GM23248 (cell line): Measurements from ENCODE around the gene IFT52. TPM values are rescaled to one million over a fixed set of nuclear protein-coding genes. Genes with fewer than 3 reads are reported as not detected.
A peak's percentile ranks its signal among the peaks of the same experiment; 100 is the strongest.

Source experiments
- DNase-seq: peaks from one replicate; pipeline ENCODE4 v3.0.0-alpha.2; 2015
- H2AFZ ChIP-seq: fragments of 200-600 bp; sonication (generic); 2 replicates; pipeline ENCODE4 v1.6.1; 2016; ENCODE audit warnings: antibody characterized with exemption
- H3F3A ChIP-seq: fragments of 200-600 bp; sonication (generic); 2 replicates; pipeline ENCODE4 v1.6.1; 2016; ENCODE audit warnings: mild to moderate bottlenecking, antibody characterized with exemption, mixed run types; ENCODE audit not compliant: insufficient read depth
- H3K27ac ChIP-seq: fragments of 200-600 bp; sonication (generic); 2 replicates; pipeline ENCODE4 v1.5.1; 2016; ENCODE audit warnings: mild to moderate bottlenecking
- H3K27me3 ChIP-seq: fragments of 200-600 bp; sonication (generic); replicated peaks from 2 replicates; pipeline ENCODE4 v1.6.1; 2016; ENCODE audit warnings: mild to moderate bottlenecking; ENCODE audit not compliant: insufficient read depth
- H3K36me3 ChIP-seq: fragments of 200-600 bp; sonication (generic); 2 replicates; pipeline ENCODE4 v1.6.1; 2016; ENCODE audit warnings: low read depth, mild to moderate bottlenecking
- H3K4me1 ChIP-seq: fragments of 200-600 bp; sonication (generic); 2 replicates; pipeline ENCODE4 v1.6.1; 2016; ENCODE audit warnings: mild to moderate bottlenecking; ENCODE audit not compliant: insufficient read depth
- H3K4me2 ChIP-seq: fragments of 200-600 bp; sonication (generic); one replicate; pipeline ENCODE4 v1.6.1; 2016; ENCODE audit warnings: mild to moderate bottlenecking; ENCODE audit not compliant: unreplicated experiment
- H3K4me3 ChIP-seq: fragments of 200-600 bp; sonication (generic); 2 replicates; pipeline ENCODE4 v1.5.1; 2016; ENCODE audit warnings: mild to moderate bottlenecking
- H3K79me2 ChIP-seq: fragments of 200-600 bp; sonication (generic); 2 replicates; pipeline ENCODE4 v1.6.1; 2016; ENCODE audit warnings: mild to moderate bottlenecking; ENCODE audit not compliant: insufficient read depth
- H3K9ac ChIP-seq: fragments of 200-600 bp; sonication (generic); 2 replicates; pipeline ENCODE4 v1.6.1; 2016; ENCODE audit warnings: mild to moderate bottlenecking
- H3K9me2 ChIP-seq: fragments of 200-600 bp; sonication (generic); 2 replicates; pipeline ENCODE4 v1.6.1; 2016; ENCODE audit warnings: mixed run types, mild to moderate bottlenecking, moderate library complexity; ENCODE audit not compliant: insufficient read depth
- H3K9me3 ChIP-seq: fragments of 200-600 bp; sonication (generic); one replicate; pipeline ENCODE4 v1.6.1; 2017; ENCODE audit warnings: low read depth
- H4K20me1 ChIP-seq: fragments of 200-600 bp; sonication (generic); 2 replicates; pipeline ENCODE4 v1.6.0; 2016; ENCODE audit not compliant: insufficient read depth
- EZH2 ChIP-seq: fragments of 200-600 bp; sonication (generic); IDR thresholded peaks from 2 replicates; pipeline ENCODE4 v1.6.1; 2018; ENCODE audit warnings: antibody characterized with exemption, mild to moderate bottlenecking; ENCODE audit not compliant: insufficient read depth, poor library complexity, severe bottlenecking
- EZH2phosphoT487 ChIP-seq: fragments of 200-600 bp; sonication (generic); IDR thresholded peaks from 2 replicates; pipeline ENCODE4 v1.6.1; 2018; ENCODE audit warnings: antibody characterized with exemption, moderate library complexity, mild to moderate bottlenecking, low read depth; ENCODE audit not compliant: insufficient read depth
- WGBS, 2 experiments: methylation state at CpG; one replicate each; pipeline ENCODE4 v1.1.6; 2015 to 2017; ENCODE audit warnings: low lambda C conversion rate in 2 of 2, low coverage in 1 of 2; ENCODE audit errors: missing lambda C conversion rate in 2 of 2; 5-methylcytosine and 5-hydroxymethylcytosine counted together
- in situ Hi-C: fragments of 300-500 bp; cut with MboI; formaldehyde crosslinking; loops from 2 replicates; pipeline ENCODE4 v1.15.0; 2020
- polyA plus RNA-seq: library from polyadenylated mRNA; unstranded; fragments of >200 nt; fragmentation: Nextera tagmentation; extraction: Ambion mirVana; gene quantifications from 2 replicates; pipeline ENCODE4 v1.2.1, GENCODE V29; 2016
- total RNA-seq: library from RNA; depleted of rRNA; stranded (reverse); fragments of >200 nt; shearing (Covaris generic); gene quantifications from 2 replicates; pipeline ENCODE4 v1.2.3, GENCODE V29; 2014; rRNA removed

IFT52 gene
- total and polyA plus RNA-seq, 2 experiments from 2014 or later: 40.2 to 51.7 TPM

- H3K79me2 ChIP-seq: no peaks in the 10 kb centered on the region
- H3K9ac ChIP-seq: no peak overlapping the region
- no peak for DNase-seq
- no peak overlapping the region for H3K4me2 ChIP-seq
- H4K20me1 ChIP-seq: no peaks in the 10 kb centered on the region
- no peaks in the 10 kb centered on the region for H3F3A ChIP-seq
- no peaks in the 10 kb centered on the region for H3K27me3 ChIP-seq
- no peaks in the 10 kb centered on the region for H3K36me3 ChIP-seq
- no peak overlapping the region for H3K4me3 ChIP-seq
- no peaks in the 10 kb centered on the region for H3K9me2 ChIP-seq
- no peak overlapping the region for H2AFZ ChIP-seq
- 89 to 94% methylated on average over 4 of the region's 4 CpGs for WGBS, 2 experiments
- in situ Hi-C loops: no loop called here
- no peak overlapping the region for H3K27ac ChIP-seq
- H3K9me3 ChIP-seq: no peaks in the 10 kb centered on the region
- H3K4me1 ChIP-seq: no peaks in the 10 kb centered on the region
- TF ChIP-seq EZH2phosphoT487 (no peak), EZH2 (no peak)
These were observed 98.4 kb downstream of the IFT52 start for GRCh38 chr20:43689165-43689564.

GRCh38 chr20:43690943-43691598, 100.3 kb downstream of the IFT52 start:
- Histone ChIP-seq H4K20me1 (no peaks in the 10 kb centered on the region), H3K27me3 (no peaks in the 10 kb centered on the region), H3K4me1 (no peaks in the 10 kb centered on the region), H3K79me2 (no peaks in the 10 kb centered on the region), H3K4me3 (no peak overlapping the region), H3K9me3 (no peaks in the 10 kb centered on the region), H3K36me3 (no peaks in the 10 kb centered on the region), H3K27ac (no peak overlapping the region), H3K9ac (no peak overlapping the region), H3K9me2 (no peaks in the 10 kb centered on the region), H3K4me2 (no peak overlapping the region), H2AFZ (no peak overlapping the region), H3F3A (no peaks in the 10 kb centered on the region)
- WGBS, 2 experiments: 97 to 98% methylated on average over 9 of the region's 9 CpGs
- in situ Hi-C loops: no loop called here
- no peak for TF ChIP-seq EZH2
- TF ChIP-seq EZH2phosphoT487: no peak
- no peak for DNase-seq

- no peaks in the 10 kb centered on the region for H3K9me2 ChIP-seq
- H3K4me3 ChIP-seq: no peak overlapping the region
- no peak overlapping the region for H2AFZ ChIP-seq
- H3F3A ChIP-seq: no peaks in the 10 kb centered on the region
- no peaks in the 10 kb centered on the region for H3K4me1 ChIP-seq
- H3K4me2 ChIP-seq: no peak overlapping the region
- DNase-seq: peak; percentile 60
- no peak for TF ChIP-seq EZH2phosphoT487
- TF ChIP-seq EZH2: no peak
- in situ Hi-C loops: no loop called here
- H3K27ac ChIP-seq: no peak overlapping the region
- no peak overlapping the region for H3K9ac ChIP-seq
- no peaks in the 10 kb centered on the region for H3K27me3 ChIP-seq
- no peaks in the 10 kb centered on the region for H3K79me2 ChIP-seq
- H3K9me3 ChIP-seq: no peaks in the 10 kb centered on the region
- H4K20me1 ChIP-seq: no peaks in the 10 kb centered on the region
- no peaks in the 10 kb centered on the region for H3K36me3 ChIP-seq
- WGBS, 2 experiments: 93 to 94% methylated on average over 5 of the region's 5 CpGs
These were observed 101.3 kb downstream of the IFT52 start for GRCh38 chr20:43691928-43692524.

- no peaks in the 10 kb centered on the region for H3F3A ChIP-seq
- no peaks in the 10 kb centered on the region for H3K36me3 ChIP-seq
- no peak overlapping the region for H3K4me2 ChIP-seq
- H3K9me3 ChIP-seq: no peaks in the 10 kb centered on the region
- in situ Hi-C loops: no loop called here
- H3K4me3 ChIP-seq: no peak overlapping the region
- H3K9me2 ChIP-seq: no peaks in the 10 kb centered on the region
- H3K9ac ChIP-seq: no peak overlapping the region
- 97 to 99% methylated on average over 3 of the region's 3 CpGs for WGBS, 2 experiments
- no peaks in the 10 kb centered on the region for H3K4me1 ChIP-seq
- no peak overlapping the region for H2AFZ ChIP-seq
- no peaks in the 10 kb centered on the region for H3K79me2 ChIP-seq
- TF ChIP-seq EZH2phosphoT487 (no peak), EZH2 (no peak)
- no peak for DNase-seq
- H4K20me1 ChIP-seq: no peaks in the 10 kb centered on the region
- H3K27ac ChIP-seq: no peak overlapping the region
- H3K27me3 ChIP-seq: no peaks in the 10 kb centered on the region
These were observed 104.0 kb downstream of the IFT52 start for GRCh38 chr20:43694763-43695162.

- no peaks in the 10 kb centered on the region for H3K4me1 ChIP-seq
- DNase-seq: no peak
- in situ Hi-C loops: no loop called here
- H3K4me3 ChIP-seq: no peak overlapping the region
- H4K20me1 ChIP-seq: no peaks in the 10 kb centered on the region
- no peaks in the 10 kb centered on the region for H3K9me2 ChIP-seq
- no peak overlapping the region for H3K9ac ChIP-seq
- no peak overlapping the region for H3K4me2 ChIP-seq
- no peaks in the 10 kb centered on the region for H3K27me3 ChIP-seq
- no peak overlapping the region for H2AFZ ChIP-seq
- TF ChIP-seq EZH2 (no peak), EZH2phosphoT487 (no peak)
- no peaks in the 10 kb centered on the region for H3K79me2 ChIP-seq
- no peaks in the 10 kb centered on the region for H3F3A ChIP-seq
- no peak overlapping the region for H3K27ac ChIP-seq
- WGBS, 2 experiments: 95 to 96% methylated on average over 8 of the region's 8 CpGs
- no peaks in the 10 kb centered on the region for H3K36me3 ChIP-seq
- no peaks in the 10 kb centered on the region for H3K9me3 ChIP-seq
These were observed 104.8 kb downstream of the IFT52 start for GRCh38 chr20:43695571-43695970.

Other genes starting within 250 kb of the IFT52 start
- 44.0 and 44.8 TPM in 2 replicates for gene SRSF6, start 133.0 kb upstream of the IFT52 start, total RNA-seq
- gene SRSF6, start 133.0 kb upstream of the IFT52 start, polyA plus RNA-seq: 87.5 and 94.7 TPM in 2 replicates
- 0.22 and 1.3 TPM in 2 replicates for gene L3MBTL1, start 83.2 kb upstream of the IFT52 start, total RNA-seq
- gene L3MBTL1, start 83.2 kb upstream of the IFT52 start, polyA plus RNA-seq: 0.29 and 0.35 TPM in 2 replicates
- gene SGK2, start 31.9 kb upstream of the IFT52 start, total RNA-seq: not detected in 2 replicates
- gene SGK2, start 31.9 kb upstream of the IFT52 start, polyA plus RNA-seq: not detected in 2 replicates
- gene MYBL2, start 76.2 kb downstream of the IFT52 start, total RNA-seq: 6.1 and 8.1 TPM in 2 replicates
- gene MYBL2, start 76.2 kb downstream of the IFT52 start, polyA plus RNA-seq: 11.7 and 12.9 TPM in 2 replicates
- gene GTSF1L, start 136.1 kb downstream of the IFT52 start, total RNA-seq: not detected in 2 replicates
- not detected in 2 replicates for gene GTSF1L, start 136.1 kb downstream of the IFT52 start, polyA plus RNA-seq